ENCODE data around the gene SERPINB7. TPM values are rescaled to one million over a fixed set of nuclear protein-coding genes. Genes with fewer than 3 reads are reported as not detected.

Gene SERPINB7, protein sequence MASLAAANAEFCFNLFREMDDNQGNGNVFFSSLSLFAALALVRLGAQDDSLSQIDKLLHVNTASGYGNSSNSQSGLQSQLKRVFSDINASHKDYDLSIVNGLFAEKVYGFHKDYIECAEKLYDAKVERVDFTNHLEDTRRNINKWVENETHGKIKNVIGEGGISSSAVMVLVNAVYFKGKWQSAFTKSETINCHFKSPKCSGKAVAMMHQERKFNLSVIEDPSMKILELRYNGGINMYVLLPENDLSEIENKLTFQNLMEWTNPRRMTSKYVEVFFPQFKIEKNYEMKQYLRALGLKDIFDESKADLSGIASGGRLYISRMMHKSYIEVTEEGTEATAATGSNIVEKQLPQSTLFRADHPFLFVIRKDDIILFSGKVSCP
- polyA plus RNA-seq (2012; ENCODE audit: insufficient read length, low read depth), result not detected

- TF ChIP-seq FOXP2 (optimal IDR thresholded peaks at IDR 0.05; ENCODE audit: borderline replicate concordance, extremely low read depth, extremely low read length, insufficient read depth), result no peak
- TF ChIP-seq REST (IDR thresholded peaks at IDR 0.05; ENCODE audit: insufficient read depth in 1 of 2, low read depth in 2 of 2, low read length in 2 of 2), result no peak
- TF ChIP-seq POLR2AphosphoS5 (IDR thresholded peaks at IDR 0.05; ENCODE audit: low read depth, low read length), result no peak
- no peak for TF ChIP-seq TAF1 (IDR thresholded peaks at IDR 0.05; ENCODE audit: borderline replicate concordance, insufficient read depth, low read length)
- TF ChIP-seq SIN3A (IDR thresholded peaks at IDR 0.05; ENCODE audit: borderline replicate concordance, insufficient read depth, low read length), result no peak
These were observed at the start of gene SERPINB7 for GRCh38 chr18:63775166-63775730. TSS of gene SERPINB7 (plus strand) at chr18:63775418. CDS start at chr18:63782373, 6,955 bp downstream.

DNA sequence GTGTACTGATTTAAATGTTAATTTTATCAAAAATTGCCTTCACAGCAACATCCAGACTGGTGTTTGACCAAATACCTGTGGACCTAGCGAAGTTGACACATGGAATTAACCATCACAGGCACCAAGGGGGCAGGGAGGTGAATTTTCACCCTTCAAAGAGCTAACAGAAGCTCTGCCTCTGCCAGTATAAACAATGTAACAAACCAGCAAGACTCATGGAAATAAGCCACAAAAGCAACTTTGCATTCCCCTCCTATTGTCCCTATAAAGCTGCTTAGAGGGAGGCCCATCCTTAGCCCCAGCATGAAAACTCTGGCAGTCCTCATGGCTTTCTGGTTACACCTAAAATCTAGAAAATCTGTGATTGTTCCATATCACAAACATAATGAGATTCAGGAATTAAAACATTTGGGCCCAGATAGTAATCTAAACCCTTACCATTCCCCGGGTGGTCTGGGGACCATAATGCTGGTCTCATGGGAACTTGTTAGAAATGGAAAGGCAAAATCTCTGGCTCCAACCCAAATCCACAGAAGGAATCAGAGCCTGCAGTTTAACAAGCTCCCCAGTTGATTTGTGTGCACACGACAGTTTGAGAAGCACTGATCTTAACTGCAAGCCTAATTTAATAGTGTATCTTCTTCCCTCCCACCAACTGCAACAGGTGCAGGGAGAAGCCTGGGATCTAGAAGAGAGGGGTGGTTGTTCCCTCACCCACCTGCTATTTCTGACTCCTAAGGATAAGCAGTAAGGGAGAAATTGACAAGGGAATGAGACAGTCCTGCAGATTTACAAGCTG lies 49.3 kb upstream of the SERPINB7 start:
- TF ChIP-seq FOXP2 (optimal IDR thresholded peaks at IDR 0.05; ENCODE audit: borderline replicate concordance, extremely low read depth, extremely low read length, insufficient read depth), result no peak
- no peak for TF ChIP-seq REST (IDR thresholded peaks at IDR 0.05; ENCODE audit: insufficient read depth in 1 of 2, low read depth in 2 of 2, low read length in 2 of 2)
- TF ChIP-seq SIN3A (IDR thresholded peaks at IDR 0.05; ENCODE audit: borderline replicate concordance, insufficient read depth, low read length), result no peak
- TF ChIP-seq POLR2AphosphoS5 (IDR thresholded peaks at IDR 0.05; ENCODE audit: low read depth, low read length), result no peak
- no peak for TF ChIP-seq TAF1 (IDR thresholded peaks at IDR 0.05; ENCODE audit: borderline replicate concordance, insufficient read depth, low read length)

DNA sequence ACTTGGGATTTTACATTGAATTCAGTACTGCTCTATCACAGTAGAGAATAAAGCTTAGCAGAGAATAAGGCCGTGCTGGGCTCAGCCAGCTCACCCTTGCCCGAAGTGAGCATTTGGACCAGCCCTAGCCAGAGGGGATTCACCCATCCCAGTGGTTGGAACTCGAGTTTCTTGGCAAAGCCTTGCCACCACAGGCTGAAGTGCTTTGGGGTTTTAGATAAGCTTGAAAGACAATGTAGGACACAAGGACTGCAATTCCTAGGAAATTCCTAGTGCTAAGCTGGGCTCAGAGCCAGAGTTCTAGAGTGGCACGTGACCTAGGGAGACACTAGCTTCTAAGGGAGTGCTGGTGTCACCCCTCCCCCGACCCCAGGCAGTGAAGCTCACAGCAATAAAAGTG lies 44.4 kb upstream of the SERPINB7 start:
- no peak for TF ChIP-seq TAF1 (IDR thresholded peaks at IDR 0.05; ENCODE audit: borderline replicate concordance, insufficient read depth, low read length)
- no peak for TF ChIP-seq POLR2AphosphoS5 (IDR thresholded peaks at IDR 0.05; ENCODE audit: low read depth, low read length)
- no peak for TF ChIP-seq FOXP2 (optimal IDR thresholded peaks at IDR 0.05; ENCODE audit: borderline replicate concordance, extremely low read depth, extremely low read length, insufficient read depth)
- TF ChIP-seq SIN3A (IDR thresholded peaks at IDR 0.05; ENCODE audit: borderline replicate concordance, insufficient read depth, low read length), result no peak
- TF ChIP-seq REST (IDR thresholded peaks at IDR 0.05; ENCODE audit: insufficient read depth in 1 of 2, low read depth in 2 of 2, low read length in 2 of 2), result no peak

DNA sequence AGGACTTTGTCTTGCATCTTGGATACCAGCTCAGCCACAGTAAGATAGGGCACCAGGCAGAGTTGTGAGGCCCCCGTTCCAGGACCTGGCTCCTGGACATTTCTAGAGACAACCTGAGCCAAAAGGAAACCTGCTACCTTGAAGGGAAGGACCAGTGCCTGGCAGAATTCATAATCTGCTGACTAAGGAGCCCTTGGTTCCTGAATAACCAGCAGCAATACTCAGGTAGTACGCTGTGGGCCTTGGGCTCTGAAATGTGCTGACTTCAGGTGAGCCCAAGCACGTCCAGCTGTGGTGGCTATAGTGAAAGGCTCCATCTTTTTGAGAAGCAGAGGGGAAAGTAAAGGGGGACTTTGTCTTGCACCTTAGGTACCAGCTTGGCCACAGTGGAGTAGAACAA lies 44.0 kb upstream of the SERPINB7 start:
- TF ChIP-seq REST (IDR thresholded peaks at IDR 0.05; ENCODE audit: insufficient read depth in 1 of 2, low read depth in 2 of 2, low read length in 2 of 2) (no peak), FOXP2 (optimal IDR thresholded peaks at IDR 0.05; ENCODE audit: borderline replicate concordance, extremely low read depth, extremely low read length, insufficient read depth) (no peak), SIN3A (IDR thresholded peaks at IDR 0.05; ENCODE audit: borderline replicate concordance, insufficient read depth, low read length) (no peak), POLR2AphosphoS5 (IDR thresholded peaks at IDR 0.05; ENCODE audit: low read depth, low read length) (no peak), TAF1 (IDR thresholded peaks at IDR 0.05; ENCODE audit: borderline replicate concordance, insufficient read depth, low read length) (no peak)
